ENCODE measurements around the gene RNU2-63P.
"Not testable (repeated sequence)": the region's sequence is repeated elsewhere in the genome, so short reads cannot be mapped to it uniquely, and the experiment has no call there.

RNU2-63P gene

DNA sequence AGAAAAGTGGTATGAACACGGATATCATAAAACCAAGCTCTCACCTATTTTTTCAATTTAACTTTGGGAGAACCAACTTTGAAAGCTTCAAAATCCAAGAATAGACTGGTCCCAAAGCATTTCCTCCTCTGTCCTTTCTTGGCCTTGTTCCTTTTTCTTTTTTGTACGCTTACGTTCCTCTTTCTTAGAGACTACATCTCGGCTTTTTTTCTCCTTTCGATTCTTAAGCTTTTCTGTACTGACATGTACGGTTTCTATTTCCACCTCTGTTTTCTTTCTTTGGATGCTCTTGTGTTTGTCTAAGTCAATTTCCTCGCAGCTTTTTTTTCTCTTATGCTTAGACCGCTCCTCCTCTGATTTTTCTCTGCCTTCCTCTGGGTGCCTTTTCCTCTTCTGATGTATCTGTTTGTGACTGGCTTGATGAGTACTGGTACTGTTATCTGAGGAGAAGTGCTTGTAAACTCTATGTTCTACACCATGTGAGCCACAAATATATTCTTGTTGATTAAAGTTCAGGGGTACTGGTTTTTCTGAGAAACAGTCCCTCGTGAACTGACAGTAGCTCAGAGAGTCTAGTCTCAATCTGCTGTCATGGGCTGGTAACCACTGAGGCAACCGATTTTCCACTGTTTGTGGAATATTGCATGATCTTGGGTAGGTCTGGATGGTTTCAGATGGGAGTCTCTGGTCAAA lies 11.5 kb upstream of the RNU2-63P start:
- no peak for DNase-seq

DNA sequence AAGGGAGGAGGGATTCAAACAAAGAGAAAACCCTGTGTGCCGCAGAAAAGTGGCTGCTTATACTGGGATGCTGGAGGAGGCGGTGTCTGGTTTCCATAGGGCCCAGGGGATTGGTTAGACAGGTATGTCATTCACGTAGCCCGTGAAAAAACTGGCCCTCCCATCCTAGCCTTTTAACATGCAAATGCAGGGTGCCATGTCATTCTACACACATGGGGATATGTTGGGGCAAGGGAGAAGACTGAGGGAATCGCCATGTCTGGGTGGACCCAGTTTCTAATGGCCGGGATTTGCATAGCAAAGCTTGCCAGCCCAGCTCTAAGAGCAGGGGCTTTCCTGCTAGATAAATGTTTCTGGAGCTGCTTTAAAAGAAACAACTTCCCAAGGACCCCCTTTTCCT lies 8.2 kb upstream of the RNU2-63P start:
- DNase-seq, result no peak

DNA sequence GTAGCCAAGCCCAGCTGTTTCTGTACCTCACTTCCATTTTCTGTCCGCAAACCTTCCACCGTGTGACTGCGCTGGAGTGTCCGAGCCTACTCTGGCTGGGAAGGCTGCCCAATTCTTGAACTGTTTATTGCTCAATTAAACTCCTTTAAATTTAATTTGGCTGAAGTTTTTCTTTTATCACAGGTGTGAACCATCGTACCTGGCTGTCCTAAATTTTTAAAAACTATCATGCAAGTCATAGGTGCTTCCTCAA lies 6.2 kb upstream of the RNU2-63P start:
- no peak for DNase-seq

DNA sequence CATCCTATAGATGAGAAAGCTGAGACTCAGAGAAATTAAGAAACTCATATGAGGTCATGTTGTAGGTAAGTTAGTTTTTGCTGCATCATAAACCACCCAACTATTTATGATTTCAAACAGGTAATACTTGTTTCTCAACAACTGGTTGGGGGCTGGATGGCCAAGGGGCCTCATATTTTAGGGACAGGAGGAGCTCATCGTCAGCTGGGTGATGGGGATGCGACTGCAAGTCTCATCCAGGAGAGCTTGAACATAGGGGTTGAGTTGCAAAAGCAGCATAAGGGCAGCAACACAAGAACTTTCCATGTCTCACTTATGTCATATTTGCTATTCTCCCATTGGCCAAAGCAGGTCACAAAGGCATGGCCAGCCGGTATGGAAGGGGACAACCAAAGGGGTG lies 3.6 kb upstream of the RNU2-63P start:
- no peak for DNase-seq

DNA sequence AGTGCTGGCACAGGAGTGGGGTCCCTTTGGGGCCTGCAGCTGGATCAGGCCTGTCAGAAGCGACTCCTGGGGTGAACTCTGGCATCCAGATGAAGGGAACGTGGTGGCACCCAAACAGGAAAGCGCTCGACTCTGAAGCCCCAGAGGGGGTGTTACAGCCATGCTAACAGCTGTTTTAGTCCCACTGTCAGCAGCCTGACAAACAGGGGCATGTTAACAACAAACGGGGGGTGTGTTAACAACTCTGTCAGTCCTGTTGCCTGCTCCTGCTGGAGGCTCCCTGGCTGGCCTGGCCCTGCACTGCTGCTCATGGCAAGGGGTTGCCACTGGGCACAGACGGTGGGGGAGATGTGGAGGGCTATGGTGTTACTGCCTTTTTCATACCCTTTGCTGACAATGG lies 2.6 kb upstream of the RNU2-63P start:
- DNase-seq, result no peak

DNA sequence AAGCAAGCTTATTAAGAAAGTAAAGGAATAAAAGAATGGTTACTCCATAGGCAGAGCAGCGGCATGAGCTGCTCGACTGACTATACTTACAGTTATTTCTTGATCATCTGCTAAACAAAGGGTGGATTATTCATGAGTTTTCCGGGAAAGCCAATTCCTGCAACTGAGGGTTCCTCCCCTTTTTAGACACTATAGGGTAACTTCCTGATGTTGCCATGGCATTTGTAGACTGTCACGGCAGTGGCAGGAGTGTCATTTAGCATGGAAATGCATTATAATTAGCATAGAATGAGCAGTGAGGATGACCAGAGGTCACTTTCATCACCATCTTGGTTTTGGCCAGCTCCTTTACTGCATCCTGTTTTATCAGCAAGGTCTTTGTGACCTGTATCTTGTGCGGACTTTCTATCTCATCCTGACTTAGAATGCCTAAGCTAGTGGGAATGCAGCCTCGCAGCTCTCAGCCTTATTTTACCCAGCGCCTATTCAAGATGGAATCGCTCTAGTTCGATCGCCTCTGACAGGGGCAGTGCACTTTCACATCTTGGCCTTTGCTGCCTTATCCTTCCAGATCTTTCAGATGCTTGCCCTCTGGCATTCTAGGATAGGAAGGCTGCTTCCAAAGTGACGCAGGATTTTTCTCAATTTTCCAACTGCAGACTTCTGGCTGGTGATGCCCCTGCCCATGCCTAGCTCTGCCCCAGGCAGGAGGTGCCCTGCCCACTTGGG lies 1.9 kb upstream of the RNU2-63P start:
- DNase-seq, result not testable (repeated sequence)

DNA sequence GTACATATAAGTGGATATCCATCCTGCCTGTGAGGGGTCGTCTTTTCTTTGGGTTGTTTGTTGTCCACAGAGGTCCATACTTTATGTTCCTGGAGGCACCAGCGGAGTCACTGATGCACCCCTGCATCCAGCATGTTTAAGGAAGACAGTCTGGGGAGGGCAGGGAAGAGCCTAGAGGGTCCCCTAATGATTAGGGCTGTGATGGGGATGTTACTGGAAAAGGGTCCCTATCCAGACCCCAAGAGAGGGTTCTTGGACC lies 1.4 kb upstream of the RNU2-63P start:
- DNase-seq, result not testable (repeated sequence)

DNA sequence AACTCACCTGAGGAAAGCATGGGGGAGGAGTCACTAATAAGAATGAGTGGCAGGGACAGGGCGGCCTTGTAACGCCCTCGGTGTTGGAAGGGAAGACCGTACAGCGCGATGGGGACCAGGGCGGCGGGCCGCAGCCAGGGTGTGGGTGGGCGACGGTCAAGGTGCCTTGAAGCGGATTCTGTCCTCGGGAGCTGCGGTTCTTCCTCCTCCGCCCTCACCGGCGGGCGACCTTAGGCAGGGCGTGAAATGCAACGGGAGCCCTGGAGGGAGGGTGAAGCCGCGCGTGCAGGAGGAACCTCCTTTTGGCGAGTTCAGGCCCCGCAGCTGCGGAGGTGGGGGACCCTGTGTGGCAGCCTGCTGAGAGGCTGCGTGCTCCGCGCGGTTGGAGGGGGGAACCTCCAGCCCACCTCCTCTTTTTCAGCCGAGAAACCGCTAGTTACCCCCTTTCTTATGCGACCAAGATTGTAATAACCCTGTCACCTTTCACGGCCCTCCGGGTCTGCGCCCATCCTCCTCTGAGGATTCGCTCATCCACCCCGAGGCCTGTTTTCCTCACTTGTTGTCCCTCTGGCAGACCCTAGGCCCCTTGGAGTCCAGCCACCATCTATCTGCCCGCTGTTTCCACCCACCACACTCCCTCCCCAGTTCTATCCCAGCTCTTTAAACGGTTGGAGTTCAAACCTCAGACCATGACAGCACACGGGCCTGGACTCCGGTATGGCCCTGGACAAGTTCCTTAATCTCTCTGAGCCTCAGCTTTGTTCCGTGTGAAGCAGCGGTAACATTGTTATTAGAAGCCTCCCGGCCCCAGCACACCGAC lies 823 bp upstream of the RNU2-63P start:
- peak in 1 of 2 experiments; percentile 34 for DNase-seq

DNA sequence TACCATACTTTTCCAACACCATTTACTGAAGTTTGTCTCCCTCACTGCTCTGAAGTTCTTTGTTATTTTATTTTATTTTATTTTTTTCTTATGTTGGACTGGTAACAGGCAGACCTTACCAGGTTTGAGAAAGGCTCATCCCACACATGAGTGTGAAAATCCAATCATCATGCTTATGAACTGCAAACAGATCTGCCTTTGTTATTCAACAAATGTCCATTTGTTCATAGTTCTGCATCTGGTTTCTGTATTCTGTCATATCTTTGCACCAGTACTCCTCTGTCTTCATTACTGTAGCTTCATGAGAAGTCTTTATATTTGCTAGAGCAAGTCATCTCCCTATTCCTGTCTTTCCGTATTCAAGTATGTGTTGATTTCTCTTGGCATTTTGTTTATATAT lies 5.3 kb downstream of the RNU2-63P start:
- no peak for DNase-seq

DNA sequence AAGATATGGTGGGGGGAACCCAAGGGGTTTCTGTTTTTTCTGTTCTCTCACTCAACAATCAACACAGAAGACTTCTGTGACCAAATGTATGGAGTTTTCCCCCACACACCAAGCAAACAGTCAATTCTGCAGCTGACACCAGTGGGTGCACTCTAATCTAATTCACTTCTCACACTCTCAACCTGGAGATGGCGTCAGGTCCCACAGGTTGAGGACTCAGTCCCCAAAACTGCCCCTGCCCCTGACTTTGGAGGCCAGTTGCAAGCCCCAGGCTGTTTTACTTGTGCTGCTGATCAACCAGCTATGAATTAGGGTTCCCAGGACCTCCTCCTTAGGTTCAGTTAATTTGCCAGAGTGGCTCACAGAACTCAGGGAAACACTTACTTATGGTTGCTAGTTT lies 6.2 kb downstream of the RNU2-63P start:
- no peak for DNase-seq

DNA sequence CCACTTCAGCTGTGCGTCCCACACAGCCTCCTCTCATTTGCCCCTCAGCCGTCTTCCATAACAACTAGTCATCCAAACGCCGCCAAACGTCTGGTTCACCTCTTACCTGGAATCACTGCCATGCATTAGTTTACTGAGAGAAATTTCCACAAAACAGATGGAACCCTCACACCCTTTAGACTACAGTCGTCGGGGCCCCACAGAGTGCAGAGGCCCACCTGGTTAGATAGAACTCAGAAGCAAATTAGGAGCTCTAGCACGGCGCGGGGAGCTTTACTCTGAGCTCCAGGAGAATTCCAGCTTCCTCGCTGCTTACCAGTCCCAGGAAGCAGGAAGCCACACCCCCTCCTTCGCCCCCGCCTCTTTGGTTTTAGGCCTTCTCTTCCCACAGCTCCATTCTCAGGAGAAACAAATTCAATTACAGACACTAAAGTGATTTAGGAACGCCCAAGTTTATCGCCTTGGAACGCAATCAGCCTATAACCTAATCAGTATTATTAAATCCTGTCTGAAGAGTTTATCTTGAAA lies 9.4 kb downstream of the RNU2-63P start:
- no peak for DNase-seq

DNA sequence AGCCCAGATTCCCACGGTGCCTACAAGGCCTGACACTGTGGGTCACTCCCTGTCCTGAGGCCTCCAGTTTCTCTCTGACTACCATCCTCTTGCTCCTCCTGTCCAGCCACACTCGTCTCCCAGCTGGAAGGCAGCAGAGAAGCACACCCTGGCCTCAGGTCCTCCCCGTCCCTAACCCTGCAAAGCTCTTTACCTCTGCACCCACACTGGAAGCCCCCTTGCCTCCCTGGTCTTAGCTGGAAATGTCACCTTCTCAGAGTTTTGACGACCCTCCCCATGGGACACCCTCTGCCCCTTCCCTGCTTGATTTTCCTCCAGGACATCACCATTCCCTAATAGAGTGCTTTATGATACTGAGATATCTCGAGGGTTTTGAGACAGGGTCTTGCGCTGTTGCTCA lies 10.6 kb downstream of the RNU2-63P start:
- no peak for DNase-seq

DNA sequence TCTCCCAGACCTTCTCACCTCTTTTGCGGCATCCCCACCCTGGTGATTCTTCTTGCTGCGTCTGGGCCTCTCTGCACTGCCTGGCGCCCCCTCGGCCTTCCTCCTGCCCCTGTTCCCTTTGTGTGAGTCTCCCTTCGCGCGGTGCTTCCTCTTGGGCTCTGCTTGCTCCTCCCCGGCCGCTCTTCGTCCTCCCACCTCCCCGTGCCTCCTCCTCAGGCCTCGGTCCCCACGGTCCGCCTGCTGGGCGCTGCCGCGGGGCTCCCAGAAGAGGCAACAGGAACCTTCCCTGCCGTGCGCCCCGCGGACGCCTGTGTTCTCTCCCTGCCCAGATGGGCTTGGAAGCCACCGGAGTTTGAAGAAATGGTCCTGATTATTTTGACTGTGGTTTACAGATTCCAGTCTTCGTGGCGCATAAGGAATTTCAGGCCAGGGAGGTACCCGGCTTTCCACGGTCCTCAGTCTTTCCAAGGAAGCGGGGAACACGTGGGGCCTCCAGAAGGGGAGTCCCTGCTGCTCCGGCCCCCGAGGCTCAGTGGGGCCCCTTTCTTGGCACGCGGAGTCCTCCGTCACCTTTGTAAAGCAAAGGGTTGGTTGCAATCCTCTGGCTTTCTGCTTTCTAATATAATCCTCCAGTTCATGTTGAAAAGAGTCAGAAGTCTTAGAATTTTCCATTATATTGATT lies 13.1 kb downstream of the RNU2-63P start:
- no peak for DNase-seq

DNA sequence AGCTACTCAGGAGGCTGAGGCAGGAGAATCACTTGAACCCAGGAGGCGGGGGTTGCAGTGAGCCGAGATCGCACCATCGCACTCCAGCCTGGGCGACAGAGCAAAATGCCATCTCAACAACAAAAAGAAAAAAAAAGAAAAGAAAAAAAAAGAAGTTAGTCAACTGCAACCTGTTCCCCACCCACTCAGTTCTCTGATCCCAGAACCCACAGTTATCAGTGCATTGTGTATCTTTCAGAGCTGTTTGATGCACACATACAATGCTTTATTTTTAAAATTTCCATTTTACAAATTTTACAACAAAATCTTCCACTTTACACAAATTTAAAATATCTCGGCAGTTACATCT lies 14.0 kb downstream of the RNU2-63P start:
- no peak for DNase-seq

DNA sequence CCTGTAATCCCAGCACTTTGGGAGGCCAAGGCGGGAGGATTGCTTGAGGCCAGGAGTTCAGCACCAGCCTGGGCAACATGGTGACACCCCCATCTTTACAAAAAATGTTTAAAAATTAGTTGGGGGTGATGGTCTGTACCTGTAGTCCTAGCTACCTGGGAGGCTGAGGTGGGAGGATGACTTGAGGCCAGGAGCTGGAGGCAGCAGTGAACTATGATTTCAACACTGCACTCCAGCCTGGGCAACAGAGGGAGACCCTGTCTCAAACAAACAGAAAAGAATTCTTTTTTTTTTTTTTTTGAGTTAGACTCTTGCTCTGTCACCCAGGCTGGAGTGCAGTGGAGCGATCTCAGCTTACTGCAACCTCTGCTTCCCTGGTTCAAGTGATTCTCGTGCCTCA lies 15.9 kb downstream of the RNU2-63P start:
- not testable (repeated sequence) for DNase-seq

DNA sequence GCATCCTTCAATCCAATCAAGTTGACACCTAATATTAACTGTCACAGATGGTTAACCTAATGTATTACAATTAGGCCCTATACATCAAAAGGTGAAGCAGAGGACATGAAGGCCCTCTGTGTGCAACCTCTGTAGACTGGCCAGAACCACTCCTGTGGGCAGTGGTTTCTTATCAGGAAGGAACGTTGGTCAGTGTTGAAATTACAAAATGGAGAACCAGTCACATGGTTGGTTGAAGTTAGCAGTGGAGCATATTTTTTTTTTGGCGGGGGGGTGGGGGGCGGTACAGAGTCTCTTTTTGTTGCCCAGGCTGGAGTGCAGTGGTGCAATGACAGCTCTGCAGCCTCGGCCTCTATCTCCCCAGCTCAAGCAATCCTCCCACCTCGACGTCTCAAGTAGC lies 19.8 kb downstream of the RNU2-63P start:
- no peak for DNase-seq

DNA sequence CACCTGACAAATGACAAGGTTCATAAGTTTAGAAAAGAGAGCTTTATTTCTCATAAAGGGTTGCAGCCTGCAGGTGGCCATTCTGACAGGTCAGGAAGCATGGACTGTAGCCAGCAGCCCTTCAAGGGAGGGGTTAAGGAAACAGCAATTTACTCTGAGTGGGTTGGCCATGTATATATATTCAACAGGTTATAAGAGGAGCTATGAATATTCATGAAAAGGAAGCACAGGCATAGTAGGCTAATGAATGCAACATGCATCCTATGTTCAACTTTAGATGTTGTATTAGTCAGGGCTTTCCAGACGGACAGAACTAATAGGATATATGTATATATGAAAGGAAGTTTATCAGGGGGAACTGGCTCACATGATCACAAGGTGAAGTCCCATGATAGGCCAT lies 20.6 kb downstream of the RNU2-63P start:
- no peak for DNase-seq

DNA sequence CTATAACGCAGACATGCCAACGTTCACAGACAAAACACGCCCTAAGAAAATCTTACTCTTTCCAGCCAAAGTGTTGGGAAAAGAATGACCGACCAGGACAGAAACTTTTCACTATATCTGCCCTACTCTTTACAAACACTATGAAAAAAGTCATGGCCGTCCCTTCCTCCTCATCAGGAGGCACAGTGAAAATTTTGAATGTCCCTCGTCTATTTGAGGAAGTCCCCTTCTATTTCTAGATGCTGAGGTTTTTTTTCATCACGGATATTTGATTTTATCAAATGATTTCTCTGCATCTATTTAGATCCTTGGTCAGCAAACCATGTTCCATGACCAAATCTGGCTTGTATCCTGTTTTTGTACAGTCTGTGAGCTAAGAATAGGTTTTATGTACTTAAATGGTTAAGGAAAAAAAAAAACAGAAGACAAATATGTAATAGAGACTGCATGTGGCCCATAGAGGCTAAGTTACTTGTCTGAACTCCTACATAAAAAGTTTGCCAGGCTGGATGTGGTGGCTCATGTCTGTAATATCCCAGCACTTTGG lies 22.0 kb downstream of the RNU2-63P start:
- not testable (repeated sequence) for DNase-seq

DNA sequence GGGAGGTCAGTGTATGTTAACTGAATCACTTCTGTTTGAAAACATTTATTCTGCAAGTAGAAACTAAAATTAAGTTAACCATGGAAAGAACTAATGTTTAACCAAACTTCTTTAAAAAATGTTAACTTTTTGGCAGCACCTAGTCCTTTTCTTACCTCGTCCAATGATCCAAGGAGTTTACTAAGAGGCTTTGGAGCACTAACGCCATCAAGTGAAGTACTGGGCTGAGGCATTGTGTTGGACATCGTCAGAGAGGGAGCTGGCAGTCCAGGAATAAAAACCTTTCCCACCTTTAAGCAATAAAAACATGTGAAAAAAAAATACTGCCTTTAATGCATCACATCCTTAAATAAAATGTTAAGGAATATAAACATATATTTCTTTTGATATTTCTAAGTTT lies 23.8 kb downstream of the RNU2-63P start:
- DNase-seq, result not testable (repeated sequence)

DNA sequence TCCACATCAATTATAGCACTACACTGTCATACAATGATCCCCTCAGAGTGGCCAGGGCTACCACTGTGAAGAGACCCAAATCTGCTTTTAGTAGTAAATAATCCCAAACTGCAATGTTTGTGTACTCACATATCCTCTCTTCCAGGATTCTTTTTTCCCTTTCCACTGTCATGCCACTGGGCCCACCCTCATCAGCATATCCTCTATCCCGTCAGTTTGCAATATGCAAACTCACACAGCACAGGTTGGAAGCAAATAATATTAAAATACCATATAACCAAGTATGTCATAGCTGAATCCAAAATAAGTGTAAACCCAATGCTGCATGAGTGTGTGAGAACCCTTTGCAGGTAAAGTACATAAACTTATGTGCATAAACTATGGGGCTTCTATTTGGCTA lies 28.9 kb downstream of the RNU2-63P start:
- not testable (repeated sequence) for DNase-seq

DNA sequence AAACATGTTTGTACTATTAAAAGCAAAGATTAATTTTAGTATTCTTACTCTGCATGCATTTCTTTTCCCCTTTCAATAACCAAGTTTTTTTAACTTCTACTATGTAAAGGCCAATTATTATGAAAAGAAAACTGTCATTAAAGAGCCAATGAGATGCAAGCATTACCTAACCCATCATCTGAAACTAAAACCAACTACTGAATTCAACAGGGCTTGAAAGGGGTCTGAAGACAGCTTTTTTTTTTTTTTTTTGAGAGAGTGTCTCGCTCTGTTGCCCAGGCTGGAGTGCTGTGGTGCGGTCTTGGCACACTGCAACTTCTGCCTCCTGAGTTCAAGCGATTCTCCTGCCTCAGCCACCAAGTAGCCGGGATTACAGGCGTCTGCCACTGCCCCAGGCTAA lies 30.4 kb downstream of the RNU2-63P start:
- DNase-seq, result not testable (repeated sequence)

DNA sequence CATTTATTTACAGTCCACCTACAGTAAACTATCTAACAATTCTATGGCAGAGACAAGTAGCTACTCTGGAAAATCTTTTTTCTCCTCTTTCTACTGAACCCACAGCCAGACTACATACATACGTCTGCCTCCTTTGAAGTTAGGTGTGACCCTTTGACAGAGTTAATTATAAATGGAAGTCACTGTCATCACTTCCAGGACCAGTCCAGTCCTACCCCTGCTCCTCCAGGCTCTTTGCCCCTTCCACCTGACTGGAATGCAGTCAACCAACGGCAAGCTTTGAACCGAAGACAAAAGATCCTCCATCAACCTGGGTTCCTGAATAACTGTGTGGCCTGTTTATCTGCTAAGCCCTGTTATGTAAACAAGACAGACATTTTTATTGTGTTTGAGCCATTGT lies 35.2 kb downstream of the RNU2-63P start:
- not testable (repeated sequence) for DNase-seq

DNA sequence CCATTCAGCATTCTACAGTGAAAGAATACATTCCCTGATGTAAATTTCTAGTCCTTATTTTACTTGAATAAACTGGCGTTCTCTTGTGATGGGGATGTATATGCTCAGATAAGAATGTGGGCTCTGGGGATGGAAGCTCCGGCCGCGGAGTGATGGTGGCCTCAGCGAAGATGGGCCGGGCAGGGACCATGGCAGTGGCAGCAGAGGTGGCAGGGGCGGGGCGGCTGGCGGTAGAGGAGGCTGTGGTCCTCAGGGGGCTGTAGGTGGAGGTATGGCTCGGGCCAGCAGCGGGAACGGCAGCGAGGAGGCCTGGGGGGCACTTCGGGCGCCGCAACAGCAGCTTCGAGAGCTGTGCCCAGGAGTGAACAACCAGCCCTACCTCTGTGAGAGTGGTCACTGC lies 44.0 kb downstream of the RNU2-63P start:
- not testable (repeated sequence) for DNase-seq
